Activated T-cell treated with anti-CD3 and anti-CD28 coated beads, Interleukin-2, amount 50 U/mL, for 4 hours (primary cell): Measurements from ENCODE around the gene HIGD1A. TPM values are rescaled to one million over a fixed set of nuclear protein-coding genes. Genes with fewer than 3 reads are reported as not detected.

Experiments used
- ATAC-seq, 2 donors: fragments of 200-7000 bp; cut with Tn5 transposase; one replicate each; pipeline ENCODE4 v1.10.0; 2021
- DNase-seq: peaks from one replicate; pipeline ENCODE4 v3.0.0-alpha.2; 2020
- H3K27me3 Mint-ChIP-seq: one replicate; pipeline ENCODE4 v1.8.0; 2021; ENCODE audit warnings: low read depth, mixed read lengths
- H3K36me3 Mint-ChIP-seq: one replicate; pipeline ENCODE4 v1.8.0; 2022; ENCODE audit warnings: mixed read lengths; ENCODE audit not compliant: insufficient read depth
- H3K4me1 Mint-ChIP-seq: one replicate; pipeline ENCODE4 v1.8.0; 2021; ENCODE audit warnings: low read depth, mixed read lengths
- H3K4me3 Mint-ChIP-seq: one replicate; pipeline ENCODE4 v1.8.0; 2021; ENCODE audit warnings: mild to moderate bottlenecking, moderate library complexity, mixed read lengths
- H3K9me3 Mint-ChIP-seq: one replicate; pipeline ENCODE4 v1.8.0; 2021; ENCODE audit warnings: mixed read lengths
- total RNA-seq, 3 donors: library from RNA; stranded (reverse); gene quantifications; one replicate each; pipeline ENCODE4 v1.2.1, GENCODE V29; 2021

The HIGD1A gene
- 10 to 100 TPM; 75.5 to 88.7 (median 83.0) TPM for total RNA-seq

- Mint-ChIP-seq H3K9me3 (no peaks in the 10 kb centered on the region), H3K4me1 (peaks cover 47% of the 10 kb centered on the region), H3K36me3 (peaks cover 3% of the 10 kb centered on the region), H3K4me3 (peak within 1 kb of the TSS; percentile 99), H3K27me3 (peaks cover 11% of the 10 kb centered on the region)
- DNase-seq (peak; percentile 89), ATAC-seq (peak; percentile 99)
These were observed at the start of gene HIGD1A for GRCh38 chr3:42804106-42804830. Gene HIGD1A (minus strand): TSS chr3:42804490. CDS start chr3:42794253, 10,237 bp downstream.

- DNase-seq = no peak
- Mint-ChIP-seq H3K36me3 (no peaks in the 10 kb centered on the region), H3K9me3 (no peaks in the 10 kb centered on the region), H3K27me3 (peaks cover 11% of the 10 kb centered on the region), H3K4me3 (no peak overlapping the region), H3K4me1 (no peaks in the 10 kb centered on the region)
- ATAC-seq = no peak
These were observed 49.5 kb upstream of the HIGD1A start for GRCh38 chr3:42853739-42854302.

- peaks cover 9% of the 10 kb centered on the region for H3K27me3 Mint-ChIP-seq
- no peaks in the 10 kb centered on the region for H3K9me3 Mint-ChIP-seq
- H3K4me1 Mint-ChIP-seq = no peaks in the 10 kb centered on the region
- H3K36me3 Mint-ChIP-seq = no peaks in the 10 kb centered on the region
- DNase-seq = no peak
- no peak overlapping the region for H3K4me3 Mint-ChIP-seq
- ATAC-seq = no peak
These were observed 48.8 kb upstream of the HIGD1A start for GRCh38 chr3:42853056-42853455.

- DNase-seq (no peak), ATAC-seq (no peak)
- no peaks in the 10 kb centered on the region for H3K9me3 Mint-ChIP-seq
- no peaks in the 10 kb centered on the region for H3K36me3 Mint-ChIP-seq
- H3K4me3 Mint-ChIP-seq = no peak overlapping the region
- peaks cover 9% of the 10 kb centered on the region for H3K27me3 Mint-ChIP-seq
- H3K4me1 Mint-ChIP-seq = peaks cover 5% of the 10 kb centered on the region
These were observed 48.2 kb upstream of the HIGD1A start for GRCh38 chr3:42852441-42852840.

GRCh38 chr3:42851228-42851834, 47.0 kb upstream of the HIGD1A start:
- H3K4me3 Mint-ChIP-seq = no peak overlapping the region
- H3K27me3 Mint-ChIP-seq = peaks cover 5% of the 10 kb centered on the region
- ATAC-seq (no peak), DNase-seq (no peak)
- peaks cover 15% of the 10 kb centered on the region for H3K4me1 Mint-ChIP-seq
- no peaks in the 10 kb centered on the region for H3K9me3 Mint-ChIP-seq
- H3K36me3 Mint-ChIP-seq = no peaks in the 10 kb centered on the region

GRCh38 chr3:42850263-42850662, 46.0 kb upstream of the HIGD1A start:
- ATAC-seq = no peak
- no peaks in the 10 kb centered on the region for H3K9me3 Mint-ChIP-seq
- H3K36me3 Mint-ChIP-seq = no peaks in the 10 kb centered on the region
- H3K4me1 Mint-ChIP-seq = peaks cover 15% of the 10 kb centered on the region
- H3K4me3 Mint-ChIP-seq = no peak overlapping the region
- DNase-seq = no peak
- H3K27me3 Mint-ChIP-seq = peaks cover 4% of the 10 kb centered on the region

- Mint-ChIP-seq H3K27me3 (peaks cover 3% of the 10 kb centered on the region), H3K4me3 (no peak overlapping the region), H3K9me3 (no peaks in the 10 kb centered on the region), H3K36me3 (no peaks in the 10 kb centered on the region), H3K4me1 (peaks cover 15% of the 10 kb centered on the region)
- DNase-seq = no peak
- ATAC-seq = no peak
These were observed 44.7 kb upstream of the HIGD1A start for GRCh38 chr3:42849017-42849416.

- Mint-ChIP-seq H3K4me3 (no peak overlapping the region), H3K4me1 (peaks cover 15% of the 10 kb centered on the region), H3K9me3 (no peaks in the 10 kb centered on the region), H3K27me3 (no peaks in the 10 kb centered on the region), H3K36me3 (no peaks in the 10 kb centered on the region)
- ATAC-seq = no peak
- DNase-seq = no peak
These were observed 43.4 kb upstream of the HIGD1A start for GRCh38 chr3:42847731-42848130.

- Mint-ChIP-seq H3K4me1 (peaks cover 15% of the 10 kb centered on the region), H3K27me3 (no peaks in the 10 kb centered on the region), H3K4me3 (no peak overlapping the region), H3K36me3 (no peaks in the 10 kb centered on the region), H3K9me3 (no peaks in the 10 kb centered on the region)
- DNase-seq (no peak), ATAC-seq (no peak)
These were observed 42.6 kb upstream of the HIGD1A start for GRCh38 chr3:42846685-42847522.

GRCh38 chr3:42844815-42845214, 40.5 kb upstream of the HIGD1A start:
- no peak overlapping the region for H3K4me3 Mint-ChIP-seq
- H3K36me3 Mint-ChIP-seq = no peaks in the 10 kb centered on the region
- no peak for DNase-seq

GRCh38 chr3:42844412-42844713, 40.1 kb upstream of the HIGD1A start:
- H3K4me3 Mint-ChIP-seq = no peak overlapping the region
- no peaks in the 10 kb centered on the region for H3K27me3 Mint-ChIP-seq
- no peaks in the 10 kb centered on the region for H3K9me3 Mint-ChIP-seq
- no peaks in the 10 kb centered on the region for H3K36me3 Mint-ChIP-seq
- DNase-seq (no peak), ATAC-seq (no peak)
- peaks cover 15% of the 10 kb centered on the region for H3K4me1 Mint-ChIP-seq

More at GRCh38 chr3:42844815-42845214, 40.5 kb upstream of the HIGD1A start:
- Mint-ChIP-seq H3K27me3 (no peaks in the 10 kb centered on the region), H3K9me3 (no peaks in the 10 kb centered on the region), H3K4me1 (peaks cover 15% of the 10 kb centered on the region)
- ATAC-seq = no peak

GRCh38 chr3:42843713-42844411, 39.6 kb upstream of the HIGD1A start:
- H3K36me3 Mint-ChIP-seq = no peaks in the 10 kb centered on the region
- DNase-seq (no peak), ATAC-seq (no peak)
- no peaks in the 10 kb centered on the region for H3K9me3 Mint-ChIP-seq
- H3K4me3 Mint-ChIP-seq = no peak overlapping the region
- no peaks in the 10 kb centered on the region for H3K27me3 Mint-ChIP-seq
- peaks cover 15% of the 10 kb centered on the region for H3K4me1 Mint-ChIP-seq

GRCh38 chr3:42841332-42841731, 37.0 kb upstream of the HIGD1A start:
- ATAC-seq (no peak), DNase-seq (no peak)
- Mint-ChIP-seq H3K36me3 (no peaks in the 10 kb centered on the region), H3K9me3 (no peaks in the 10 kb centered on the region), H3K27me3 (no peaks in the 10 kb centered on the region), H3K4me1 (no peaks in the 10 kb centered on the region), H3K4me3 (no peak overlapping the region)

GRCh38 chr3:42839616-42840015, 35.3 kb upstream of the HIGD1A start:
- H3K4me1 Mint-ChIP-seq = no peaks in the 10 kb centered on the region
- DNase-seq = no peak
- H3K4me3 Mint-ChIP-seq = no peak overlapping the region
- no peaks in the 10 kb centered on the region for H3K27me3 Mint-ChIP-seq
- peak; percentile 87 to 93 for ATAC-seq
- H3K36me3 Mint-ChIP-seq = no peaks in the 10 kb centered on the region
- H3K9me3 Mint-ChIP-seq = no peaks in the 10 kb centered on the region
